Naive B cell (primary cell): ENCODE measurements around the gene GTPBP2. TPM values are rescaled to one million over a fixed set of nuclear protein-coding genes. Genes with fewer than 3 reads are reported as not detected.
"Not testable (repeated sequence)": the region's sequence is repeated elsewhere in the genome, so short reads cannot be mapped to it uniquely, and the experiment has no call there.

Experiments used
- ATAC-seq, 2 donors: fragments of 150-1000 bp; cut with Tn5 transposase; 2 replicates each; pipeline ENCODE4 v1.10.0; 2021; ENCODE audit warnings: low read depth in 2 of 2, mild to moderate bottlenecking in 2 of 2, moderate library complexity in 2 of 2
- DNase-seq: peaks from one replicate; pipeline ENCODE4 v3.0.0; 2022
- H3K27ac Mint-ChIP-seq, 6 donors: one replicate each; pipeline ENCODE4 v1.8.0; 2020 to 2022; ENCODE audit warnings: mild to moderate bottlenecking in 6 of 6, mixed read lengths in 6 of 6, moderate library complexity in 5 of 6, inconsistent platforms in 2 of 6
- H3K27me3 Mint-ChIP-seq, 3 donors: one replicate each; pipeline ENCODE4 v1.8.0; 2021 to 2022; ENCODE audit warnings: mixed read lengths in 3 of 3, mild to moderate bottlenecking in 1 of 3
- H3K36me3 Mint-ChIP-seq, 2 donors: one replicate each; pipeline ENCODE4 v1.8.0; 2020 to 2022; ENCODE audit warnings: mixed read lengths in 2 of 2, inconsistent platforms in 1 of 2, mild to moderate bottlenecking in 1 of 2
- H3K4me1 Mint-ChIP-seq, 3 donors: one replicate each; pipeline ENCODE4 v1.8.0; 2020 to 2022; ENCODE audit warnings: mixed read lengths in 3 of 3, inconsistent platforms in 1 of 3, mild to moderate bottlenecking in 1 of 3, moderate library complexity in 1 of 3
- H3K4me3 Mint-ChIP-seq, 8 donors: one replicate each; pipeline ENCODE4 v1.8.0; 2020 to 2022; ENCODE audit warnings: mild to moderate bottlenecking in 8 of 8, mixed read lengths in 8 of 8, moderate library complexity in 8 of 8, inconsistent platforms in 2 of 8
- H3K9me3 Mint-ChIP-seq, 7 donors: one replicate each; pipeline ENCODE4 v1.8.0; 2020 to 2022; ENCODE audit warnings: mixed read lengths in 7 of 7, mild to moderate bottlenecking in 5 of 7, inconsistent platforms in 2 of 7, moderate library complexity in 1 of 7
- polyA plus RNA-seq, 6 donors: library from polyadenylated mRNA; unstranded; fragments of 300-500 nt; fragmentation: Illumina TruSeq; gene quantifications; one replicate each; pipeline ENCODE4 v1.2.3, GENCODE V29; 2021; ENCODE audit warnings: low read depth in 6 of 6

GTPBP2 gene
- polyA plus RNA-seq, 6 donors from 2014 or later = 2.5 to 17.3 (median 3.8) TPM

DNA sequence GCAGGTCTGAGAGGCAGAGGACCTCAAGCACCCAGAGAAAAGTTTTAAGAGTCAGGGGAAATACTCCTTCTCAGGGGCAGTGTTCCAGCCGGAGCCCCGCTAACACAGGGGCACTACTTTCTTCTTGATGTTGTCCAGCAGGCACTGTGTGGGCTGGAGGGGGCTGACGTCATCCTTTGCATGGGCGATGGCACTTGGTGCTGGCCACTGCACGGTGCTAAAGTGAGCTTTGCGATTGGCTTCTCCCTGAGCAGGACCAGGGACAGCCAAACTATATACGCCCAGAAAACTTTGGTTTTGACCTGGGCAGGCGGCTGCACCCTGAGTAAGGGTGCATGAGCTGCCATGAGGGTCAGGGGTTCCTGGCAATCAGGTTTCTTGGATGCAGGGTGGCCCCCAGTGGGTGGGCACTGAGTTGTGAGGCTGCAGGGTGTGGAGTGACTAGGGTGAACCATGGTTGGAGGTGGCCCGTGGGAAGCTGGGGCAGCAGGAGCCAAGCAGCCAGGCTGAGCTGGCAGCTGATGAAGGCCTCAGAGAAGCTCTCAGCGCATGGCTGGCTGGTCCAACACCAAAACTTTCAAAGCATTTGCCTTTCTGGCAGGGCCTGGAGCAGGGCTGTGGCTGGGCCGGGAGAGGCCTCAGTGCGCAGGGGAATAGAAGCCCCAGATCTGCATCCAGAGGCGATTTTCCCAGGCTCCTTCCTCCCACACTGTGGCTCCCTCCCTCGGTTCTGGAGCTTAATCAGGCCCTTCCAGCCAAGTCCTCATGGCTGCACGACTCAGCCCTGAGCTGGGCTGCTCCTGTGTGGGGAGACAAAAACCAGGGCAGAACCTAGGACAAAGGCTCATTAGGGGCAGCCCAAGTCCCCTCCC, 40.2 kb upstream of the GTPBP2 start:
- Mint-ChIP-seq H3K4me1 (peaks cover 15 to 20% (median 19%) of the 10 kb centered on the region in 3 donors), H3K36me3 (peaks cover 0 to 14% of the 10 kb centered on the region in 2 donors), H3K27ac (peak overlapping the region in 2 of 6 donors; percentile 20 to 52), H3K4me3 (no peak overlapping the region), H3K27me3 (no peaks in the 10 kb centered on the region), H3K9me3 (no peaks in the 10 kb centered on the region)
- DNase-seq (no peak), ATAC-seq (no peak)

DNA sequence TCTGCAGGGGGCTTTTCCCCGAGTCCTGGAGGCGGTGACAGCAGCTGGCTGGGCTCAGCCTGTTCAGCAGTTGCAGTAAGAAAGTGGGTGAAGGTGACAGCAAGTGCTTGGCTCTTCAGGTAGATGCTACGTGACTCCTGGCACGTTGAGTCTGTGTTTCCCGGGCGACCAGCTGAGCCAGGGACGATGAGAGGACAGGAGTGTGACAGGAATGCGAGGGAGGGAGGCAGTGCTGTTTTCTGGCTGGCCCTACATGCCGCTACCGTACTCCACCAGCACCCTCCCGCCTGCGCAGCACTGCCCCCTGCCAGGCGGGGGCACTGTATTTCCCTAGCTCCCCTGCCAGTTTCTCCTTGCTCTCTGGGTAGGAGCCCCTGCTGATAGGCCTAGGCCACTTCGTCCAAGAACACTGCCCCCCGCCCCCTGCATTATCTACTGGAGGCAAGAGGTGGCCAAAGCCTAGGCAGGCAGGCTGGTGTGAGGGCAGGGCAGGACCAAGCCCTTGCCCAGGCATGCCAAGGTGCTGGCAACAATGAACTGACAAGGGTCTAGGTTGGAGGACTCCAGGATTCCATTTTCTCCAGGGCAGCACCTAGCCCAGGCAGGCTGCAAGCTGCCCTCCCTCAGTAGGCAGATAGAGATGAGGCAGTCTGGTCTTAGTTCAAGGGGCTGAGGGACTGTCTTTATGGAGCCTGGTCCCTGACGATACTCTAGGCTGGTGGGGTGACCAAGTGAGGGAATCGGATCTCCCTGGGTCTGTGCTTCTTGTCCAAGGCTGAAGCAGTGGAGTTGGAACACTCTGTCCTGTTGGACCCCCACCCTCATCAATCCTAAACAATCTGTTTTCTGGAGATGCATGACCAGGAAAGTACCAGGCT, 39.3 kb upstream of the GTPBP2 start:
- Mint-ChIP-seq H3K4me3 (peak overlapping the region in 5 of 8 donors; percentile 32 to 66 (median 56)), H3K27ac (peak overlapping the region in 4 of 6 donors; percentile 27 to 85 (median 68)), H3K9me3 (no peaks in the 10 kb centered on the region), H3K4me1 (peaks cover 15 to 20% (median 19%) of the 10 kb centered on the region in 3 donors), H3K27me3 (no peaks in the 10 kb centered on the region), H3K36me3 (peaks cover 0 to 13% of the 10 kb centered on the region in 2 donors)
- ATAC-seq (peak; percentile 76), DNase-seq (peak; percentile 28)

DNA sequence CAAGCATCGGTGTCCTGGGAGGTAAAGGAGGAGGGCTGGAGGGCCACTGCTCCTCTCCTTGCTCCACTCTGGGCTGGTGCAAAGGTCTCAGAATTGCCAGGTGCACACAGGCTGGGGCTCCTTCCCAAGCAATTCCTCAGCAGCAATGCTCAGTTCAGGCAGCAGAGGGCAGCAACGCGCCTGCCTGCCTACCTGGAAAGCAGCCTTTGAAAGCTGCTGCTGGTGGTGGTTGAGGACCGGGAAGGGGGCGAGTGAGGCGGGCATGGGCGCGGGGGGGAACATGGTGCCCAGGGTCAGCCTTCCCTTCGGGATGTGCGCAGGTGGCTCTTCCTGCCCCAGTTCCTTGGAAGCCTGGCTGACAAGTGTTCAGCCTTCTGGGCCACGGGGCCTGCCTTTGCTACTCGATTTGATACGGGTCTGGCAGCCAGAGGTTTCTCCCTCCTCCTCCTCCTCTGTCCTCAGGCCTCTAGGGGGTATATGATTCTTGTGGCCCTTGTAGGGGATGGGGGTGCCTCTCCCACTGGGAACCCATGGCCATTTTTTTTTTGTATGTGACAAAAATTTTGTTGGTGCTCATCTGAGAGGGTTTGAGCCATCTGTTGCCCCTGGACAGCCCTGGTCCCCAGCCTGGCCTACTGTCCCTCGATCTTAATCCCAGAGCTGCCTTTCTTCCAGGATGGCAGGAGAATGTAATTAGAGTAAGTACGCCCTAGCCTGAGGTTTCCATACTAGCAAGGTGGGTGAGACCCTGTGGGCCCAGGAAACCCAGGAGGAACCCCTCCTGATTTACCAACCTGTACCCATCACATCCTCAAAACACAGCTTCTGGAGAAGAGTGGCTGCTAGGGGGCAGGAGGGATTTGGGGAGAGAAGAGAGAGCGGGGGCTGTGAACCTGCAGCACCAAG, 38.4 kb upstream of the GTPBP2 start:
- Mint-ChIP-seq H3K4me1 (peaks cover 15 to 20% (median 19%) of the 10 kb centered on the region in 3 donors), H3K27me3 (no peaks in the 10 kb centered on the region), H3K36me3 (peaks cover 0 to 6% of the 10 kb centered on the region in 2 donors), H3K4me3 (peak overlapping the region in 7 of 8 donors; percentile 42 to 86 (median 65)), H3K27ac (peak overlapping the region in 5 of 6 donors; percentile 22 to 88 (median 34)), H3K9me3 (no peaks in the 10 kb centered on the region)
- DNase-seq (peak; percentile 75), ATAC-seq (peak; percentile 66 to 75)

DNA sequence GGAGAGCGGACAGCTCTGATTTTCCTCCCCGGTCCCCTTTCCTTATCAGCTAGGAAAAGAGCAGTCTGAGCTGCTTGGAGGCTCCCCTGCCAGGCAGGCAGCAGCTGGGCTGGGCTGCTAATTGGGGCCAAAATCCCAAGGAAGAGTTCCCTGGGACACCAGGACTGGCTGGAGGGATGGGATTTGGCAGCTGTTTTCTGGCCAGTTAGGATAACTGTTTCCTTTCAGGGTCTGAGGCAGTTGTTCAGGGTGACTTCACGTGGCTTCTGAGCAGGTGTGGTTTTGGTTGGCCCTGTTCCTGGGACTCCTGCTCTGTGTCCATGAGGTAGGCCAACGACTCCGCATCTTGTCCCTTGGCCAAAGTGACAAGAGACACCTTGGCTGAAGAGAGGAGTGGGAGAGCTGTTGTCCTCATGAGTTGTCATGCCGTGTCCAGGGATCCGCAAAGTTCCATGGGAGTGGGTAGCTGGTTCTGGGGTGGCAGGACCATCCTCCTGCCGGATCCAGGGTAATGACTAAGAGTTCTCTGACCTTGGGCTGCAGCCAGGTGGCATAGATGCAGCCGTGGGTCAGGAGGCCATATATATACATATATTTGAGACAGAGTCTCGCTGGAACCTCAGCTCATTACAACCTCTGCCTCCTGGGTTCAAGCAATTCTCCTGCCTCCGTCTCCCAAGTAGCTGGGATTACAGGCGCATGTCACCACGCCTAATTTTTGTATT, 37.3 kb upstream of the GTPBP2 start:
- Mint-ChIP-seq H3K27me3 (no peaks in the 10 kb centered on the region), H3K4me1 (peaks cover 15 to 20% (median 19%) of the 10 kb centered on the region in 3 donors), H3K4me3 (no peak overlapping the region), H3K27ac (no peak overlapping the region), H3K9me3 (no peaks in the 10 kb centered on the region), H3K36me3 (peaks cover 0 to under 1% of the 10 kb centered on the region in 2 donors)
- no peak for ATAC-seq
- DNase-seq = no peak

DNA sequence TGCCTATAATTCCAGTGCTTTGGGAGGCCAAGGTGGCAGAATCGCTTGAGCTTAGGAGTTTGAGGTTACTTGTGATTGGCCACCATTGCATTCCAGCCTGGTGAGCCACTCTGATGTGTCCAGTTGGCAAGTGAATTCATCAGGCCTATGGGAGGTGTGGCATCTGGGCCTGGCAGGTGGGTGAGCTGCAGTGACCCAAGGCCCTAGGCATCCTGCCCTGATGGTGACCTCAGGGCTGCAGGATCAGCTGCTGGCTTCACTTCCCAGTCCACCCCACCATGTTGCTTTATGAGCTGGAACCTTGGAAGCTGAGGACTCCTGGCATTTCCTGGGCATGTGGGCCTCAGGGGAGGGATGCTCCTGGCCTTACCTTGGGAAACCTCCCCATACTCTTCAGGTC, 36.3 kb upstream of the GTPBP2 start:
- no peak for ATAC-seq
- no peak overlapping the region for H3K27ac Mint-ChIP-seq
- H3K36me3 Mint-ChIP-seq = peaks cover 0 to 5% of the 10 kb centered on the region in 2 donors
- no peaks in the 10 kb centered on the region for H3K27me3 Mint-ChIP-seq
- H3K4me1 Mint-ChIP-seq = peaks cover 15 to 20% (median 19%) of the 10 kb centered on the region in 3 donors
- no peak overlapping the region for H3K4me3 Mint-ChIP-seq
- H3K9me3 Mint-ChIP-seq = peaks cover 0 to 5% (median 0%) of the 10 kb centered on the region in 7 donors
- DNase-seq = no peak

DNA sequence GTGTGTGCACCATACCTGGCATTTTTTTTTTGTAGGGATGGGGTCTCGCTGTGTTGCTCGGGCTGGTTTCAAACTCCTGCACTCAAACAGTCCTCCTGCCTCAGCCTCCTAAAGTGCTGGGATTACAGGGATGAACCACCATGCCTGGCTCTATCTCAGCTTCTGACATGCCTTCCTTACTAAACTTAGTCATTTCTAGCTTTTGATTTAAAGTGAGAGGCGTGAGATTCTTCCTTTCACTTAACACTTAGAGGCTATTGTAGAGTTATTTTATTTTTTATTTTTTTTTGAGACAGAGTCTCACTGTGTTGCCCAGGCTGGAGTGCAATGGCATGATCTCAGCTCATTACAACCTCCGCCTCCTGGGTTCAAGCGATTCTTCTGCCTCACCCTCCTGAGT, 33.9 kb upstream of the GTPBP2 start:
- not testable (repeated sequence) for H3K27me3 Mint-ChIP-seq, DNase-seq, H3K27ac Mint-ChIP-seq, H3K4me3 Mint-ChIP-seq, H3K9me3 Mint-ChIP-seq, ATAC-seq, H3K36me3 Mint-ChIP-seq
- peaks cover 9 to 13% (median 12%) of the 10 kb centered on the region in 3 donors for H3K4me1 Mint-ChIP-seq

DNA sequence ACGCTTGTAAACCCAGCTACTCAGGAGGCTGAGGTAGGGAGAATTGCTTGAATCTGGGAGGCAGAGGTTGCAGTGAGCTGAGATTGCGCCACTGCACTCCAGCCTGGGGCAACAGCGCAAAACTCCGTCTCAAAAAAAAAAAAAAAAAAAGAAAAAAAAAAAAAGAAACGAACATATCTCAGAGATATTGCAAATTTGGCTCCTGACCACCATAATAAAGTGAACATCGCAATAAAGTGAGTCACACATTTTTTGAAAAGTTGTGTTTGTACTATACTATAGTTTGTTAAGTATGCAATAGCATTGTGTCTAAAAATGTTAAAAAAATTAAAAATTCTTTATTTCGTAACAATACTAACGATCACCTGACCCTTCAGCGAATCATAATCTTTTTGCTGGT, 29.1 kb upstream of the GTPBP2 start:
- no peaks in the 10 kb centered on the region for H3K4me1 Mint-ChIP-seq
- no peak overlapping the region for H3K4me3 Mint-ChIP-seq
- H3K36me3 Mint-ChIP-seq = peaks cover 0 to 5% of the 10 kb centered on the region in 2 donors
- peaks cover 0 to 5% (median 0%) of the 10 kb centered on the region in 7 donors for H3K9me3 Mint-ChIP-seq
- peaks cover 0 to 18% (median 6%) of the 10 kb centered on the region in 3 donors for H3K27me3 Mint-ChIP-seq
- DNase-seq (no peak), ATAC-seq (no peak)
- no peak overlapping the region for H3K27ac Mint-ChIP-seq

DNA sequence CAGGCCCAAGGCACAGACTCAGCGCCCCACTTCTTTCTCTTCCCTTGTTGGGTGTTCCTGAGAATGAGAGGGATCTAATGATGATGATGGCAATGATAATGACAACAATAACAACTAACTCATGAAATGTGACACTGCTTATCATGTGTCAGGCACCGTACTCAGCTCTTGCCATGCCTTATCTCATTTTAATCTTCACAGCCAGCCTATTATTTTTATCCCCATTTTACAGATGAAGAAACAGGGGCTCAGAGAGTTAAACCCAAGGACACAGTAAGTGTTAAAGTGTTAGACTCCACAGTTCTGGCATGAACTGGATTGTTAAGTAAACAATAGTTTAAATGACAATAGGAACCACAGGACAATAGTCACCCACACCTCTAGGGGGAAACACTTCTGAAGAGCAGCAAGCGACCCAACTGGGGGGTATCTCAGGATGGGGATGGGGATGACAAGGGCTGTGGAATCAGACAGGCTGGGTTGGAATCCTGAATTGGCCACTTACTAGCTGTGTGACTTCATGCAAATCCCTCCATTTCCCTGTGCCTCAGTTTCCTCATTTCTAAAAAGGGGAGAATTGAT, 28.2 kb upstream of the GTPBP2 start:
- ATAC-seq (no peak), DNase-seq (no peak)
- Mint-ChIP-seq H3K27me3 (peaks cover 0 to 18% (median 6%) of the 10 kb centered on the region in 3 donors), H3K4me3 (no peak overlapping the region), H3K36me3 (peaks cover 0 to 5% of the 10 kb centered on the region in 2 donors), H3K27ac (no peak overlapping the region), H3K9me3 (peaks cover 0 to 5% (median 0%) of the 10 kb centered on the region in 7 donors), H3K4me1 (no peaks in the 10 kb centered on the region)

DNA sequence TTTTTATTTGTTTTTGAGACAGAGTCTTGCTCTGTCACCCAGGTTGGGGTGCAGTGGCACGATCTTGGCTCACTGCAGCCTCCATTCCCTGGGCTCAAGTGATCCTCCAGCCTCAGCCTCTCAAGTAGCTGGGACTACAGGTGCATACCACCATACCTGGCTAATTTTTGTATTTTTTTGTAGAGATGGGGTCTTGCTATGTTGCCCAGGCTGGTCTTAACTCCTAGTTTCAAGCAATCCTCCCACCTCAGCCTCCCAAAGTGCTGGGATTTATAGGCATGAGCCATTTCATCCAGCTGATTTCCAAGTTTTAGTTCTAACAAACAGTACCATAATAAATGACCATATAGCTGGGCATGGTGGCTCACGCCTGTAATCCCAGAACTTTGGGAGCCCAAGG, 23.8 kb upstream of the GTPBP2 start:
- H3K27ac Mint-ChIP-seq, H3K4me3 Mint-ChIP-seq, H3K36me3 Mint-ChIP-seq, DNase-seq, H3K4me1 Mint-ChIP-seq, H3K9me3 Mint-ChIP-seq, ATAC-seq: not testable (repeated sequence)
- peaks cover 0 to 24% (median 6%) of the 10 kb centered on the region in 3 donors for H3K27me3 Mint-ChIP-seq

DNA sequence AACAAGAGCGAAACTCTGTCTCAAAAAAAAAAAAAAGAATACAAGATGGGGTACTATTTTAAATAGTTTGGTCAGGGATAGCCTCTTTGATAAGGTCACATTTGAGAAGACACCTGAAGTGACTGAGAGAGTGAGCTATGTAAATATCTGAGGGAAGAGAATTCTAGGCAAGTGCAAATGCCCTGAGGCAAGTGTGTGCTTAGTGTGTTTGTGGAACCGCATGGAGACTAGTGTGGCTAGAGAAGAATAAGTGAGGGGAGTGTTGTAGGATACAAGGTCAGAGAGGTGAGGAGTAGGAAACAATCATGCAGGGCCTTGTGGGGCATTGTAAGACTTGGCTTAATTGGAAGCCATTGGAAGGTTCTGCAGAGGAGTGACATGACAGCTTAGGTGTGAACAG, 19.2 kb upstream of the GTPBP2 start:
- no peaks in the 10 kb centered on the region for H3K9me3 Mint-ChIP-seq
- ATAC-seq (no peak), DNase-seq (no peak)
- peak overlapping the region in 1 of 8 donors; percentile 10 for H3K4me3 Mint-ChIP-seq
- H3K27me3 Mint-ChIP-seq = peaks cover 0 to 6% (median 0%) of the 10 kb centered on the region in 3 donors
- peak overlapping the region in 1 of 6 donors; percentile 3 for H3K27ac Mint-ChIP-seq
- peaks cover 15 to 17% (median 15%) of the 10 kb centered on the region in 3 donors for H3K4me1 Mint-ChIP-seq
- H3K36me3 Mint-ChIP-seq = no peaks in the 10 kb centered on the region

DNA sequence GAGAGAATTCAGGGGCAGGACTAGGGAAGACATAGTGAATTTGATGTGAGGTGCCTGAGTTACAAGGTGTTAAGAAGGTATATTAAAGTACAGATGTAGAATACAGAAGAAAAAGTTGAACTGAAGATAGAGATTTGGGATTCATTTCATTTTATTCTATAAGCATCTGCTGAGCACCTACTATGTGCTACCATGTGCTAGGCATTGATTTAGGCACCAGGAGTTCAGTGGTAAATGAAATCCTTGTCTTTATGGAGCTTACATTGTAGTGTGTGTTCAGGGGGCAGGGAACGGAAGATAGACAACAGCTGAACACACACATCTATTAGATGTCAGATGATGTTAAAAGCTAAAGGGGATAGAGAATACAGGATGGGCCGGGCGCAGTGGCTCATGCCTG, 18.5 kb upstream of the GTPBP2 start:
- Mint-ChIP-seq H3K4me1 (peaks cover 19 to 23% (median 19%) of the 10 kb centered on the region in 3 donors), H3K4me3 (peak overlapping the region in 4 of 8 donors; percentile 0 to 41 (median 15)), H3K27ac (no peak overlapping the region), H3K36me3 (no peaks in the 10 kb centered on the region), H3K27me3 (peaks cover 0 to 6% (median 0%) of the 10 kb centered on the region in 3 donors), H3K9me3 (no peaks in the 10 kb centered on the region)
- ATAC-seq (no peak), DNase-seq (no peak)

DNA sequence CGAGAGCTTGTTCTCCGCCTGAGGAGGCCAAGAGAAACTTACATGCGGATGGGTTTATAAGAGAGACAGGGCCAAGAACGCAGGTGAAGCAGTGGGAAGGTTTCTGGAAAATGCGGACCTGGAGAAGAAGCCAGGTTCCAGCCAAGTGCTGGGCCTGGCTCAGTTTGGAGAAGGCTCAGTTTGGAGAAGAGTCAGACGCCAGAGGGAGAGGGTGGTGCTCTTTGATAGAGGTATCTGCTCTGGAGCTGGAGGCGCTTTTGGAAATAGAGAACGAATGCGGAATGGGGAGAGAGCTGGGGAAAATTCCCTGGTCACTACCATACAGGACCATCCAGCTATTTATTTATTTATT, 16.5 kb upstream of the GTPBP2 start:
- Mint-ChIP-seq H3K36me3 (no peaks in the 10 kb centered on the region), H3K27ac (peak overlapping the region in 5 of 6 donors; percentile 8 to 94 (median 85)), H3K4me3 (peak overlapping the region; percentile 86 to 94 (median 92)), H3K9me3 (no peaks in the 10 kb centered on the region), H3K4me1 (peaks cover 23 to 28% (median 26%) of the 10 kb centered on the region in 3 donors), H3K27me3 (peaks cover 0 to 6% (median 0%) of the 10 kb centered on the region in 3 donors)
- DNase-seq = no peak
- peak; percentile 5 for ATAC-seq
